ENCODE results near the gene TTC7B.

TTC7B gene

DNA sequence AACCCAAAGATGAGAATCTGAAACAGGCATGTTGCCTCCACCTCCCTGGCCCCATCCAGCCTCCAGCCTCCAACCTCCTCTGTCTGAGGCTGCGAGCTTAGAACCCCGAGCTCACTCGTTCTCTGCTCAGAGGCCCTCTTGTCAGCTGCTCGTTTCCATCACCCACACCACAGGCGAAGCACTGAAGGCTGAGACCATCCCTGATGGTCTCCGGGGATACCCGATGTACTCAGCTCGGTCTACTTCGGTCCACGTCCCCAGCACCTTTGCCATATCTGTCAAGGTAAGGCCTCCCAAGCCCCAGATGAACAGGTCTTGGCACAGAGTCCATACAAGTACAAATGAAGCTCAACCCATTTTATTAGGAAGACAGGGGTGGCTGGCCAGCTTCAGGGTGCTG lies 72.4 kb downstream of the TTC7B start:
- no peak overlapping the region for H3K4me3 ChIP-seq (ENCODE audit: control insufficient read depth, low read depth, low read length)
- TF ChIP-seq, protein P1, sequence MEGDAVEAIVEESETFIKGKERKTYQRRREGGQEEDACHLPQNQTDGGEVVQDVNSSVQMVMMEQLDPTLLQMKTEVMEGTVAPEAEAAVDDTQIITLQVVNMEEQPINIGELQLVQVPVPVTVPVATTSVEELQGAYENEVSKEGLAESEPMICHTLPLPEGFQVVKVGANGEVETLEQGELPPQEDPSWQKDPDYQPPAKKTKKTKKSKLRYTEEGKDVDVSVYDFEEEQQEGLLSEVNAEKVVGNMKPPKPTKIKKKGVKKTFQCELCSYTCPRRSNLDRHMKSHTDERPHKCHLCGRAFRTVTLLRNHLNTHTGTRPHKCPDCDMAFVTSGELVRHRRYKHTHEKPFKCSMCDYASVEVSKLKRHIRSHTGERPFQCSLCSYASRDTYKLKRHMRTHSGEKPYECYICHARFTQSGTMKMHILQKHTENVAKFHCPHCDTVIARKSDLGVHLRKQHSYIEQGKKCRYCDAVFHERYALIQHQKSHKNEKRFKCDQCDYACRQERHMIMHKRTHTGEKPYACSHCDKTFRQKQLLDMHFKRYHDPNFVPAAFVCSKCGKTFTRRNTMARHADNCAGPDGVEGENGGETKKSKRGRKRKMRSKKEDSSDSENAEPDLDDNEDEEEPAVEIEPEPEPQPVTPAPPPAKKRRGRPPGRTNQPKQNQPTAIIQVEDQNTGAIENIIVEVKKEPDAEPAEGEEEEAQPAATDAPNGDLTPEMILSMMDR (conservative IDR thresholded peaks at IDR 0.05; ENCODE audit: control insufficient read depth, insufficient read depth, low read depth, low read length): no peak

DNA sequence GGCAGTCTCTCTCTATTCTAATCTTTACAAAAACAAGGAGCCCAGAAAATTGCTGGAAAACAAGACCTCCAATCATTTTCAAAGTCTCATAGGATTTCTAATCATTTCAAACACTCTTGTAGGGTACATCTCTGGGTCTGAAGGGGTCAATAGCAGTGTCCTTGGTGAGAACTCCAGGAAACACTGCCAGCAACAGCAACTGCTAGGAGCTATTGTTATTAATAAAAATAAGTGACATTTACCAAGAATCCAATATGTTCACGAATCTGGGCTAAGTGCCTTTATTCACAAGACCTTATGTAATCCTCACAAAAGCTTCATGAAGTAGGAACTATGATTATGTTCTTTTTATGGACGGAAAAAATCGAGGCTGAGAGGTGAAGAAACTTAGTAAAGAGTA lies 72.8 kb downstream of the TTC7B start:
- DNase-seq (ENCODE audit: low read depth): no peak
- no peak overlapping the region for H3K4me3 ChIP-seq (ENCODE audit: control insufficient read depth, low read depth, low read length)
- TF ChIP-seq, protein P1 (conservative IDR thresholded peaks at IDR 0.05; ENCODE audit: control insufficient read depth, insufficient read depth, low read depth, low read length): no peak

More for the DNA sequence above, 72.4 kb downstream of the TTC7B start:
- DNase-seq (ENCODE audit: low read depth): no peak

DNA sequence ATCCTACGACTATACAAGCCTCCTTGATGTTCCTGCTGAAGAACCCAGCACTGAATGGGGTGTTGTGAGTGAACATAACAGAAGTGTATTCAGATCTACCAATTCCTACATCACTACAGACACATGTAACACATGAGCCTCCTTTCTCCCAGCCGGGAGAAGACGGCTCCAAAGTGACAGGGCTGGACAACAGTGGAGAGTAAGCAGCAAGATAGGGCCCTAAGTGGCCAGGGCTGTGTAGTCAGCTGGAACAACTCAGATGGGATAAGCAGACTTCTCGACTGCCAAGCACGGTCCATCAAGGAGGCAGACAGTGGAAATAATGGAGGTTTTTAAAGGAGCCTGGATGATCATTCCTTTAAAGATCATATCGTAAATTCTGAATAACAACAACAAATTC lies 73.5 kb downstream of the TTC7B start:
- TF ChIP-seq, protein P1 (conservative IDR thresholded peaks at IDR 0.05; ENCODE audit: control insufficient read depth, insufficient read depth, low read depth, low read length): no peak
- no peak for DNase-seq (ENCODE audit: low read depth)
- no peak overlapping the region for H3K4me3 ChIP-seq (ENCODE audit: control insufficient read depth, low read depth, low read length)

DNA sequence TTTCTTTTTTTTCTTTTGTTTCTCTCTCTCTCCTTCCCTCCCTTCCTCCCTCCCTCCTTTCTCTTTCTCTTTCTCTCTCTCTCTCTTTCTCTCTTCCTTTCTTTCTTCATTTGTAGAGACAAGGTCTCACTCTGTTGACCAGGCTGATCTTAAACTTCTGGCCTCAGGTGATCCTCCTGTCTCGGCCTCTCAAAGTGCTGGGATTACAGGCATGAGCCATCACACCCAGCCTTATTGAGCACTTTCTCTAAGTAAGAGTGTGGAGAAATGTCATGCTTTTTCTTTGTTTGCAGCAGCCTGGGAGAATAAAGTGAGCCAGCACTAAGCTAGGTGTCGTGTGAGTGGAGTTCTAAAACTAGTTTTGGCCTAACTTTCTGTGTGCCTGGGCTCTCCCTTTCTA lies 74.0 kb downstream of the TTC7B start:
- H3K4me3 ChIP-seq (ENCODE audit: control insufficient read depth, low read depth, low read length): no peak overlapping the region
- DNase-seq (ENCODE audit: low read depth): no peak
- TF ChIP-seq, protein P1 (conservative IDR thresholded peaks at IDR 0.05; ENCODE audit: control insufficient read depth, insufficient read depth, low read depth, low read length): no peak

DNA sequence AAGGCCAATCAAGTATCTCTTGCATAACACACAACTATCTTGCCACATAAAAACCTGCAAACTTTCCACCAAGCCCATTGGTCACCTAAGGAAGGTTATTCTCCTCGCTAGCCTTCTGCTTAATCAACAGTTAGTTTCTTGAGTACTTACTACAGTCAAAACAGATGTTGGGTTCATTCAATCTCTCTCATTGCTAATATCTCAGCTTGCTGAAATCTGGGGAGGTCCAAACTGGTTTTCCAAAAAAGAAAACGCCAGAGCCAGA lies 74.6 kb downstream of the TTC7B start:
- no peak for DNase-seq (ENCODE audit: low read depth)
- TF ChIP-seq, protein P1 (conservative IDR thresholded peaks at IDR 0.05; ENCODE audit: control insufficient read depth, insufficient read depth, low read depth, low read length): no peak
- H3K4me3 ChIP-seq (ENCODE audit: control insufficient read depth, low read depth, low read length): no peak overlapping the region

DNA sequence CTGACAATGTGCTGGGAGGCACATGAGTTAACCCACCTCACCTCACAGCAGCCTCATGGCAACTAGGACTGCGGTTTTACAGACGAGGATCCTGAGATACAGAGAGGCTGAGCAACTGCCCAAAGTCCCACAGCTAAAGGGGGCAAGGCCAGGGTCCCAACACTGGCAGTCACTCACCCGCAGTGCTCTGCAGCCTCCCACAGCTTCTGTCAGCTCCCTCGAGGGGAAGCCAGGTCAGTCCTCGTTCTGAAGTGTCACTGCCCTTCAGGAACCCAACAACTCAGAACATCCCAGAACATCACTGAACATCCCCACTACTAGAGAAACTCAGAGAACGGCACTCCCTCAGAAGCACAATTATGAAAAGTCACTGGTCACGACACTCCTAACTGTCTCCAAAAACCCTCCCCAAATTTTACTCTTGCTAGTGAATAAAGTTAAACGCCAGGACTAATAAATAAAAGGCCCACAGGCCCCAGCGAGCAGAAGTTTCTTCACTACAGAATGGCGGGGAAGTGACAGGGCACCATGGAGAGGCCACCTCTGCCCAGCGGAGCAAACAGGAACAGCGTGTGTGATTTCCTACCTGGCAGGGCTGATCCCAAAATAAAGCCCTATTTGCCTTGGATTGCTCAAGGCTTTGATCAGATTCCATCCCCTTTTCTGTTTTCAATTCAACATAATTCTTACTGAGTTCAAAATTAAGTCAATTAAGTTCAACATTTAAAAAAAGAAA lies 75.1 kb downstream of the TTC7B start:
- DNase-seq (ENCODE audit: low read depth): no peak
- no peak overlapping the region for H3K4me3 ChIP-seq (ENCODE audit: control insufficient read depth, low read depth, low read length)
- TF ChIP-seq, protein P1 (conservative IDR thresholded peaks at IDR 0.05; ENCODE audit: control insufficient read depth, insufficient read depth, low read depth, low read length): no peak

DNA sequence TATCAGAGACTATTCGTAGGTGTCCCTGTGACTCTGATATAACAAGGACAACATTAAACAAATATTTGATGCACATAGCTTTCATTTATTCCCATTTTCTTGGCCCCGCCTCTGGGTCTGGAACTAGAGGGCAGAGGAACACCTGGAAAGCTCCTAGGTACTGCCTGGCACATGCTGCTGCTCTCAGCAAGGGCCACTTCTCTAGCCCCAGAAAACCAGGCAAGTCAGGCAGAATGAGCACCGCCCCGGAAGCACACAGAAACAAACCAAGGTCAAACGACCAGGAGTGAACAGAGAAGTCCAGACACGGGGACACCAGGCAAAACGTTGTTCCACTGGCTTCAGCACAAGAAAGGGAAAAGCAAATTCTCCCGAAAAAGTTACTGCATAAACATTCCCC lies 76.1 kb downstream of the TTC7B start:
- H3K4me3 ChIP-seq (ENCODE audit: control insufficient read depth, low read depth, low read length): no peak overlapping the region
- TF ChIP-seq, protein P1 (conservative IDR thresholded peaks at IDR 0.05; ENCODE audit: control insufficient read depth, insufficient read depth, low read depth, low read length): no peak
- no peak for DNase-seq (ENCODE audit: low read depth)
